B cell (primary cell): ENCODE data around the gene SYT13. TPM values are rescaled to one million over a fixed set of nuclear protein-coding genes. Genes with fewer than 3 reads are reported as not detected.

Experiments
- ATAC-seq: fragments of 200-7000 bp; cut with Tn5 transposase; one replicate; pipeline ENCODE4 v1.10.0; 2021; ENCODE audit warnings: low read depth, mild to moderate bottlenecking, moderate number of reproducible peaks, moderate library complexity
- CTCF ChIA-PET: fragments of 350-600 bp; sonication (Branson Sonifier 250); formaldehyde crosslinking; loops from one replicate; lab custom pipeline; 2021; ENCODE audit warnings: antibody characterized with exemption, inconsistent platforms; lab: Charles Lee
- POLR2A ChIA-PET: fragments of 350-600 bp; sonication (Branson Sonifier 250); formaldehyde crosslinking; loops from one replicate; lab custom pipeline; 2021; ENCODE audit warnings: antibody characterized with exemption; lab: Charles Lee
- DNase-seq: peaks from one replicate; pipeline ENCODE4 v3.0.0; 2013
- H2AFZ ChIP-seq: 2 replicates; pipeline ENCODE4 v1.6.1; 2012; ENCODE audit warnings: mild to moderate bottlenecking, low read depth, low read length; ENCODE audit not compliant: insufficient read depth, poor library complexity, severe bottlenecking
- H3K27ac ChIP-seq, 2 donors: 1 replicate in 1 of 2; 2 replicates in 1 of 2; pipeline ENCODE4 v1.5.1; 2012 to 2013; ENCODE audit warnings: low read length in 2 of 2, mild to moderate bottlenecking in 2 of 2, moderate library complexity in 1 of 2
- H3K27me3 ChIP-seq, 4 experiments: fragments of 200-600 bp in 1 of 4; sonication (generic) in 1 of 4; replicated peaks in 1 of 4; 1 replicate in 2 of 4; 2 replicates in 2 of 4; pipeline versions ENCODE4 v1.6.1 to v1.7.0; 2013 to 2016; ENCODE audit warnings: low read length in 3 of 4, mild to moderate bottlenecking in 2 of 4, mixed read lengths in 1 of 4, moderate library complexity in 1 of 4; ENCODE audit not compliant: insufficient read depth in 4 of 4, control insufficient read depth in 3 of 4; ENCODE audit errors: control extremely low read depth in 1 of 4
- H3K36me3 ChIP-seq, 2 experiments: replicated peaks in 1 of 2; 1 replicate in 1 of 2; 2 replicates in 1 of 2; pipeline versions ENCODE4 v1.6.1 to v1.7.1; 2013; ENCODE audit warnings: low read length in 1 of 2; ENCODE audit not compliant: insufficient read depth in 2 of 2, control insufficient read depth in 1 of 2; ENCODE audit errors: control extremely low read depth in 1 of 2, extremely low read depth in 1 of 2
- H3K4me1 ChIP-seq, 2 donors: fragments of 200-600 bp in 1 of 2; sonication (generic) in 1 of 2; 1 replicate in 1 of 2; 2 replicates in 1 of 2; pipeline versions ENCODE4 v1.5.1 to v1.6.1; 2013 to 2017; ENCODE audit warnings: low read length in 2 of 2; ENCODE audit not compliant: control insufficient read depth in 2 of 2, insufficient read depth in 2 of 2
- H3K4me2 ChIP-seq: replicated peaks from 2 replicates; pipeline ENCODE3; 2012; ENCODE audit warnings: mild to moderate bottlenecking, low read depth, low read length; ENCODE audit not compliant: poor library complexity, severe bottlenecking
- H3K4me3 ChIP-seq, 5 experiments: fragments of 200-600 bp in 1 of 5; sonication (generic) in 1 of 5; 1 replicate in 3 of 5; 2 replicates in 2 of 5; pipeline versions ENCODE4 v1.5.1 to v1.7.0; 2011 to 2016; ENCODE audit warnings: low read length in 4 of 5, mild to moderate bottlenecking in 4 of 5, low read depth in 2 of 5, control low read depth in 1 of 5, moderate library complexity in 1 of 5; ENCODE audit not compliant: insufficient read depth in 1 of 5; ENCODE audit errors: control extremely low read depth in 1 of 5, extremely low read depth in 1 of 5
- H3K79me2 ChIP-seq: fragments of 200-600 bp; sonication (generic); one replicate; pipeline ENCODE4 v1.6.0; 2016; ENCODE audit warnings: low read length; ENCODE audit not compliant: control insufficient read depth, insufficient read depth
- H3K9ac ChIP-seq: fragments of 200-600 bp; sonication (generic); 2 replicates; pipeline ENCODE4 v1.6.1; 2017; ENCODE audit warnings: mild to moderate bottlenecking, low read length, moderate library complexity
- H3K9me3 ChIP-seq, 3 donors: one replicate each; pipeline versions ENCODE4 v1.6.1 to v1.7.1; 2013; ENCODE audit warnings: low read length in 2 of 3; ENCODE audit not compliant: control insufficient read depth in 2 of 3, insufficient read depth in 1 of 3; ENCODE audit errors: control extremely low read depth in 1 of 3
- H4K20me1 ChIP-seq: 2 replicates; pipeline ENCODE4 v1.6.0; 2012; ENCODE audit warnings: mild to moderate bottlenecking, low read length; ENCODE audit not compliant: insufficient read depth, control insufficient read depth, poor library complexity, severe bottlenecking
- H3K27ac Mint-ChIP-seq: one replicate; pipeline ENCODE4 v1.8.0; 2021; ENCODE audit warnings: mixed read lengths
- H3K27me3 Mint-ChIP-seq: one replicate; pipeline ENCODE4 v1.8.0; 2021; ENCODE audit warnings: mixed read lengths
- H3K4me1 Mint-ChIP-seq: one replicate; pipeline ENCODE4 v1.8.0; 2021; ENCODE audit warnings: mixed read lengths
- H3K4me3 Mint-ChIP-seq: one replicate; pipeline ENCODE4 v1.8.0; 2021; ENCODE audit warnings: mixed read lengths
- H3K9me3 Mint-ChIP-seq: one replicate; pipeline ENCODE4 v1.8.0; 2022; ENCODE audit warnings: mixed read lengths; ENCODE audit not compliant: insufficient read depth
- EZH2 ChIP-seq: IDR thresholded peaks from 2 replicates; pipeline ENCODE4 v1.6.1; 2012; ENCODE audit warnings: borderline replicate concordance, low read depth, mild to moderate bottlenecking, moderate library complexity, low read length; ENCODE audit not compliant: insufficient read depth, poor library complexity, severe bottlenecking
- WGBS: methylation state at CpG from one replicate; pipeline ENCODE4 v1.1.5; 2013; ENCODE audit warnings: missing lambda C conversion rate; ENCODE audit not compliant: insufficient coverage; 5-methylcytosine and 5-hydroxymethylcytosine counted together
- intact Hi-C: fragments of 100-400 bp; cut with micrococcal nuclease; formaldehyde crosslinking; loops from one replicate; pipeline ENCODE4 v1.10.0; 2022
- polyA plus RNA-seq: library from polyadenylated mRNA; depleted of rRNA; stranded (reverse); fragments of >200 nt; gene quantifications from 2 replicates; pipeline ENCODE4 v1.2.3, GENCODE V29; 2012
- total RNA-seq, 2 donors: library from RNA; stranded (reverse); fragments of 120-200 nt in 1 of 2; gene quantifications; 1 replicate in 1 of 2; 2 replicates in 1 of 2; pipeline versions ENCODE4 v1.2.3 to v1.2.4, GENCODE V29; 2013 to 2022
- TF ChIP-seq, protein P1 (sequence below): fragments of 200-600 bp; IDR thresholded peaks from one replicate; pipeline ENCODE4 v1.8.0; 2022; ENCODE audit warnings: antibody characterized with exemption, mild to moderate bottlenecking

Gene SYT13
- total and polyA plus RNA-seq, 2 donors (not counting 1 experiment from before 2014, with no cell fraction given) = not detected

DNA sequence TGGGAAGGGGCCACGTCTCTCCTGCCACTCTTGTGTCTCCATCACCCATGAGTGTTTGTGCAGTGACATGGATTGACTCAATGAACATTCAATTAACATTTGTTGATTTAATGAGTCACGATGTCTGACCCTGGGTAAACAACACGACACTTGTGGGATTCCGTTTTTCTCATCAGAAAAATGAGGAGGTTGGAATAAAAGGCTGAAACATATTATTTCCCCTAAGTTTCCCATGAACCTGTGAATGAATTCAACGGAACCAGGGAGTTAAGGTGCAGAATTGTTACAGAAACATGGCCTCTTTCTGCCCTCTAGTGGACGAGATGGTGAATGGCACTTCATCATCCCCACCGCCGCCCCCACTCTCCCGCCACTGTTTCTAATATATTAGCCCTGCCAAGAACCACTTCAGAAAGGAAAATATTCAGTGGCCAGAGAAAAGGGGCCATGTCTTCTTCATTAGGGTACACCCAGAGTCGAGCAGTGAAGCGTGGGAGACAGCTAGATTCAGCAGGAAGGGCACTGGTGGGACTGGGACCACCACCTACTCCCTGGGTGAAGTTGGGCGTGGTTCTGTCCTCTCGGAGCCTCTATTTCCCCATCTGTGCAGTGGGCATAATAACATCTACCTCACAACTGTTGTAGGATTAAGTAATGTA is 46.3 kb upstream of the SYT13 start:
- intact Hi-C loops = loop anchor here (1.0 to 2.0 kb wide), 2 partner anchors 222 to 396 kb away; no protein-coding TSS in a partner anchor
- Histone ChIP-seq H3K9ac (no peak overlapping the region), H3K4me2 (no peak overlapping the region), H2AFZ (no peak overlapping the region), H3K27ac (no peak overlapping the region), H3K27me3 (peaks cover 0 to 15% (median 0%) of the 10 kb centered on the region in 4 experiments), H4K20me1 (no peaks in the 10 kb centered on the region), H3K79me2 (no peaks in the 10 kb centered on the region), H3K4me1 (no peaks in the 10 kb centered on the region), H3K9me3 (peaks cover 0 to 2% (median under 1%) of the 10 kb centered on the region in 3 donors), H3K4me3 (no peak overlapping the region), H3K36me3 (no peaks in the 10 kb centered on the region)
- TF ChIP-seq, protein P1, sequence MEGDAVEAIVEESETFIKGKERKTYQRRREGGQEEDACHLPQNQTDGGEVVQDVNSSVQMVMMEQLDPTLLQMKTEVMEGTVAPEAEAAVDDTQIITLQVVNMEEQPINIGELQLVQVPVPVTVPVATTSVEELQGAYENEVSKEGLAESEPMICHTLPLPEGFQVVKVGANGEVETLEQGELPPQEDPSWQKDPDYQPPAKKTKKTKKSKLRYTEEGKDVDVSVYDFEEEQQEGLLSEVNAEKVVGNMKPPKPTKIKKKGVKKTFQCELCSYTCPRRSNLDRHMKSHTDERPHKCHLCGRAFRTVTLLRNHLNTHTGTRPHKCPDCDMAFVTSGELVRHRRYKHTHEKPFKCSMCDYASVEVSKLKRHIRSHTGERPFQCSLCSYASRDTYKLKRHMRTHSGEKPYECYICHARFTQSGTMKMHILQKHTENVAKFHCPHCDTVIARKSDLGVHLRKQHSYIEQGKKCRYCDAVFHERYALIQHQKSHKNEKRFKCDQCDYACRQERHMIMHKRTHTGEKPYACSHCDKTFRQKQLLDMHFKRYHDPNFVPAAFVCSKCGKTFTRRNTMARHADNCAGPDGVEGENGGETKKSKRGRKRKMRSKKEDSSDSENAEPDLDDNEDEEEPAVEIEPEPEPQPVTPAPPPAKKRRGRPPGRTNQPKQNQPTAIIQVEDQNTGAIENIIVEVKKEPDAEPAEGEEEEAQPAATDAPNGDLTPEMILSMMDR = peak; percentile 95
- TF ChIP-seq EZH2 = no peak
- ATAC-seq (peak; percentile 53), DNase-seq (peak; percentile 62)
- peaks cover 6% of the 10 kb centered on the region for H3K4me1 Mint-ChIP-seq
- H3K27me3 Mint-ChIP-seq = peaks cover 29% of the 10 kb centered on the region
- H3K27ac Mint-ChIP-seq = no peak overlapping the region
- ChIA-PET POLR2A (no interaction called here), CTCF (interaction anchor here (0.9 to 12.7 kb wide), 15 partner anchors 9 to 439 kb away, joined by 3 to 238 read pairs (median 4); no protein-coding TSS in a partner anchor)
- no peaks in the 10 kb centered on the region for H3K9me3 Mint-ChIP-seq
- H3K4me3 Mint-ChIP-seq = no peak overlapping the region
- WGBS = 6% methylated on average over 4 of the region's 13 CpGs

DNA sequence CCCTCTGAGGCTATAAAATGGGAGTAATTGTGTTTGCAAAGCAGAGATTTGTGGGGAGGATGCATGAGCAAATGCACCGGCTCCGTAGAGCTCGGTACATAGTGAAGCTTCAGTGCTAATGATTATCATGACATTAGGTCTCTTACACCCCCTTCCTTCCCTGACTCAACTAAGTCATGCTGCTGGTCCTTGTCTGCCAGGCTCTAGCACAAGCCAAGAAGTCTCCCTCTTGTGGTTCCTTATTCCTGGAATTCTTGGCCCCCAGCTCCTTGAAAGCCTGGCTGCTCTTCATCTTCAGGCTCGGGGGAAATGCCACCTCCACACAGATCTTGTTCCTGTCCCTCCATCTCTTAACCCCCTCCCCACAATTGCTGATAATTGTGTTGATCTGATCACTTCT is 45.7 kb upstream of the SYT13 start:
- Histone ChIP-seq H2AFZ (no peak overlapping the region), H3K27ac (no peak overlapping the region), H3K36me3 (no peaks in the 10 kb centered on the region), H3K4me2 (no peak overlapping the region), H3K27me3 (peaks cover 0 to 15% (median under 1%) of the 10 kb centered on the region in 4 experiments), H3K9ac (no peak overlapping the region), H4K20me1 (no peaks in the 10 kb centered on the region), H3K4me3 (no peak overlapping the region), H3K9me3 (peaks cover 0 to 6% (median 2%) of the 10 kb centered on the region in 3 donors), H3K79me2 (no peaks in the 10 kb centered on the region), H3K4me1 (no peaks in the 10 kb centered on the region)
- ChIA-PET CTCF (interaction anchor here (0.6 to 12.7 kb wide), 15 partner anchors 9 to 696 kb away, joined by 3 to 238 read pairs (median 5); no protein-coding TSS in a partner anchor), POLR2A (no interaction called here)
- Mint-ChIP-seq H3K4me1 (peaks cover 6% of the 10 kb centered on the region), H3K27ac (no peak overlapping the region), H3K9me3 (peaks cover 5% of the 10 kb centered on the region), H3K27me3 (peaks cover 33% of the 10 kb centered on the region), H3K4me3 (no peak overlapping the region)
- intact Hi-C loops = loop anchor here (1.0 to 2.0 kb wide), 2 partner anchors 222 to 395 kb away; no protein-coding TSS in a partner anchor
- WGBS = 84% methylated on average over 4 of the region's 4 CpGs
- TF ChIP-seq, protein P1 = no peak
- TF ChIP-seq EZH2 = no peak
- ATAC-seq = no peak
- DNase-seq = no peak
